Measurements from ENCODE around the gene UNC5A.

- TF ChIP-seq, protein P1, sequence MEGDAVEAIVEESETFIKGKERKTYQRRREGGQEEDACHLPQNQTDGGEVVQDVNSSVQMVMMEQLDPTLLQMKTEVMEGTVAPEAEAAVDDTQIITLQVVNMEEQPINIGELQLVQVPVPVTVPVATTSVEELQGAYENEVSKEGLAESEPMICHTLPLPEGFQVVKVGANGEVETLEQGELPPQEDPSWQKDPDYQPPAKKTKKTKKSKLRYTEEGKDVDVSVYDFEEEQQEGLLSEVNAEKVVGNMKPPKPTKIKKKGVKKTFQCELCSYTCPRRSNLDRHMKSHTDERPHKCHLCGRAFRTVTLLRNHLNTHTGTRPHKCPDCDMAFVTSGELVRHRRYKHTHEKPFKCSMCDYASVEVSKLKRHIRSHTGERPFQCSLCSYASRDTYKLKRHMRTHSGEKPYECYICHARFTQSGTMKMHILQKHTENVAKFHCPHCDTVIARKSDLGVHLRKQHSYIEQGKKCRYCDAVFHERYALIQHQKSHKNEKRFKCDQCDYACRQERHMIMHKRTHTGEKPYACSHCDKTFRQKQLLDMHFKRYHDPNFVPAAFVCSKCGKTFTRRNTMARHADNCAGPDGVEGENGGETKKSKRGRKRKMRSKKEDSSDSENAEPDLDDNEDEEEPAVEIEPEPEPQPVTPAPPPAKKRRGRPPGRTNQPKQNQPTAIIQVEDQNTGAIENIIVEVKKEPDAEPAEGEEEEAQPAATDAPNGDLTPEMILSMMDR (IDR thresholded peaks at IDR 0.05) = no peak
- no peak for TF ChIP-seq POLR2A (IDR thresholded peaks at IDR 0.05)
Measured at GRCh38 chr5:176881021-176881749, 70.8 kb downstream of the UNC5A start.
